H1 (cell line): Measurements from ENCODE around the gene USH2A.
"Not testable (repeated sequence)": the region's sequence is repeated elsewhere in the genome, so short reads cannot be mapped to it uniquely, and the experiment has no call there.

ENCODE experiments used
- EP300 ChIP-seq, 2 experiments: IDR thresholded peaks; 1 replicate in 1 of 2; 2 replicates in 1 of 2; pipeline ENCODE4 v1.6.1; 2011 to 2012; ENCODE audit warnings: low read depth in 2 of 2, low read length in 2 of 2, mild to moderate bottlenecking in 2 of 2, borderline replicate concordance in 1 of 2, inconsistent platforms in 1 of 2, moderate library complexity in 1 of 2
- POLR2AphosphoS5 ChIP-seq: IDR thresholded peaks from 2 replicates; pipeline ENCODE4 v1.6.1; 2011; ENCODE audit warnings: low read depth, low read length
- ZNF274 ChIP-seq: IDR thresholded peaks from 2 replicates; pipeline ENCODE4 v1.7.0; 2012; ENCODE audit warnings: low read length, borderline replicate concordance; ENCODE audit errors: extremely low read depth

GRCh38 chr1:216009456-216009855 is 413.8 kb downstream of the USH2A start:
- TF ChIP-seq EP300 (IDR thresholded peaks at IDR 0.05; ENCODE audit: borderline replicate concordance in 1 of 2, low read depth in 2 of 2, low read length in 2 of 2); ZNF274; POLR2AphosphoS5: not testable (repeated sequence)
